DMS 273 treated with DMSO at 0.1 percent for 48 hours (cell line): Measurements from ENCODE around the gene MIA.
"Not testable (repeated sequence)": the region's sequence is repeated elsewhere in the genome, so short reads cannot be mapped to it uniquely, and the experiment has no call there.

ENCODE experiments used
- DNase-seq: peaks from one replicate; lab custom pipeline; 2025; lab: John Stamatoyannopoulos, UW

The MIA gene

DNA sequence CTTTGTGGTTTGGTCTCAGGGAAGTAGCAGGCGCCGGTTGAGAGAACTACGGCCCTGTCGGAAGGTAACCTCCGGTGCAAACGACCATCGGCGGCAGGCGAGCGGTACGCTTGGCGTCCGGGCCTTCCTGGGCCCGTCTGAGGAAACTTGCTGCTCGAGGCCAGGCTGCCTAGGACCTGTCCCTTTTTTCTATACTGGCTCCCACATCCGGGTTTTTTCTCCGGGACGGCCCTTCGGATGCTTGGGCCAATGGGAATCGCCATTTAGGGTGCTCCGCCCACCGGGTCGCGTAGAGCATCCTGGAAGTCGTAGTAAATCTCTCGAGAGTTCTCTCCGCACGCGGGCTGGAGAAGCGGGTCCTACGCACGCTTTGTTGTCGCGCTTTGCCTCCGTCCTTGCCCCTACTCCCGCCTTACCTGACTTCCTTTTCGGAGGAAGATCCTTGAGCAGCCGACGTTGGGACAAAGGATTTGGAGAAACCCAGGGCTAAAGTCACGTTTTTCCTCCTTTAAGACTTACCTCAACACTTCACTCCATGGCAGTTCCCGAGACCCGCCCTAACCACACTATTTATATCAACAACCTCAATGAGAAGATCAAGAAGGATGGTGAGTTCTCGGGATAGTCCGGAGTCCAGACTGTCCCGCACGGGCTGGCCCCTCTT, 24.3 kb upstream of the MIA start, which contains the start of gene SNRPA:
Gene SNRPA, plus strand, starts transcription at position 330 of the 664 bp plus-strand sequence. Its CDS starts 206 bp downstream, at position 536.
- peak; percentile 95 for DNase-seq

GRCh38 chr19:40752257-40752781, 23.0 kb upstream of the MIA start:
- no peak for DNase-seq

DNA sequence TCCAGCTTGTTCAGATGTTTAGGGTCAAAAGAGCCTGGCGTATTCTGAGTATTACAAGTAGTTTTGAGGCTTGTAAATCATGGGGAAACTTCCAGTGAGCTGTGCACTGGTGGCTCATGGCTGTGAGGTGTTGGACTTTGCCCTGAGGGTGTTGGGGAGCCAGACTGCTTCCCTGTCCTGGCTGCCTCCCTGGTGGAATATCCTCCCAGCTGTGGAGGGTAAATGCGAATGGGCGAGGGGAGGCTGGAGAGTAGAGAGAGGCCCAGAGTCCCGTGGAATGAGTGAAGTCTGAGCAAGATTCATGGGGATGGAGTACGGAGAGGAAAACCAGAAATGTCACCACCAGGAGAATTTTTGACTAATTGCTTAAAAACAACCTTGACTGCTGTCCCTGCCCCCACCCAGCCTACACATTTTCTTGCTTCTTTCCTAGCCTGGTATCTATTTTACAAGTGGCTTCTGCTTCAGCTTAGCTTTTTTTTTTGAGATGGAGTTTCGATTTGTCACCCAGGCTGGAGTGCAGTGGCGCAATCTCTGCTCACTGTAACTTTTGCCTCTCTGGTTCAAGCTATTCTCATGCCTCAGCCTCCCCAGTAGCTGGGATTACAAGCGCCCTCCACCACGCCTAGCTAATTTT, 20.6 kb upstream of the MIA start:
- DNase-seq, result no peak

GRCh38 chr19:40755248-40755624, 20.1 kb upstream of the MIA start:
- no peak for DNase-seq

DNA sequence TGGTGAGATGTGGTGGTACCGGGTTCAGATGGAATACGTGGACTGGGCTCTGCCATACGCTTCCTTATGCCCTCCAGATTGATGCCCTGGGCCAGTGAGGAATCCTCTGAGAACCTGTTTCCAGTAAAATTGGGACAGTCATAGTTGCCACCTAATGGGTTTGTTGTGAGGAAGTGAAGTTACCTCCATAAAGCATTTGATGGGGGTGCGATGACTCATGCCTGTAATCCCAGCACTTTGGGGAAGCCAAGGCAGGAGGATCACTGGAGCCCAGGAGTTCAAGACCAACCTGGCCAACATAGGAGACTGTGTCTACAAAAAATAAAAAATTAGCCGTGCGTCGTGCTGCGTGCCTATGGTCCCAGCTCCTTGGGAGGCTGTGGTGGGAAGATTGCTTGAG, 19.5 kb upstream of the MIA start:
- no peak for DNase-seq

GRCh38 chr19:40756502-40757110, 18.7 kb upstream of the MIA start:
- no peak for DNase-seq

- DNase-seq, result no peak
These were observed 16.8 kb upstream of the MIA start for GRCh38 chr19:40758491-40758890.

GRCh38 chr19:40759352-40759751, 16.0 kb upstream of the MIA start:
- DNase-seq, result no peak

- DNase-seq, result no peak
These were observed 12.4 kb upstream of the MIA start for GRCh38 chr19:40762754-40763470.

- DNase-seq, result no peak
These were observed 11.8 kb upstream of the MIA start for GRCh38 chr19:40763526-40763925.

DNA sequence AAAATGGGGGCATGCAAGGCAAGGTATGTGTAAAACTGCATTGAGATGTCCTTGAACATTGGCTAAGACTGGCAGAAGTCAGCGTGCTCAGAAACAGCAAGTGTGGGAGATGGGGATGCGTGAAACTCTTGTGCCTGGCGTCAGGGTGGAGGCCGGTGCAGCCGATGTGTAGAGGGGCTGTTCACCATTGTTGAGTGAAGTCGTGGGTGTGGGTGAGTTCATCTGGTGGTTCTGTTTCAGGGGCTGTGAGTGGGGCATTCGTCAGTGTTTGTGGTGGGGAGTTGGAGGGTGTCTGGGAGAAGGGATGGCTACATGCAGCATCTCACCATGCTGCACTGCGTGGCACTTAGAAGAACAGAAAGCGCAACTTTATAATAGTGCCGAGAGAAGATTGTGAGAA, 11.4 kb upstream of the MIA start:
- no peak for DNase-seq

- not testable (repeated sequence) for DNase-seq
These were observed 8.9 kb upstream of the MIA start for GRCh38 chr19:40766385-40766784.

- no peak for DNase-seq
These were observed 6.5 kb upstream of the MIA start for GRCh38 chr19:40768869-40769268.

GRCh38 chr19:40771101-40771862, 4.0 kb upstream of the MIA start:
- not testable (repeated sequence) for DNase-seq

GRCh38 chr19:40775632-40776022, 306 bp downstream of the MIA start:
- DNase-seq, result no peak

GRCh38 chr19:40776364-40776763, 1.0 kb downstream of the MIA start:
- no peak for DNase-seq

- peak; percentile 84 for DNase-seq
These were observed 1.8 kb downstream of the MIA start for GRCh38 chr19:40776932-40777644.

- no peak for DNase-seq
These were observed 2.3 kb downstream of the MIA start for GRCh38 chr19:40777645-40777936.

DNA sequence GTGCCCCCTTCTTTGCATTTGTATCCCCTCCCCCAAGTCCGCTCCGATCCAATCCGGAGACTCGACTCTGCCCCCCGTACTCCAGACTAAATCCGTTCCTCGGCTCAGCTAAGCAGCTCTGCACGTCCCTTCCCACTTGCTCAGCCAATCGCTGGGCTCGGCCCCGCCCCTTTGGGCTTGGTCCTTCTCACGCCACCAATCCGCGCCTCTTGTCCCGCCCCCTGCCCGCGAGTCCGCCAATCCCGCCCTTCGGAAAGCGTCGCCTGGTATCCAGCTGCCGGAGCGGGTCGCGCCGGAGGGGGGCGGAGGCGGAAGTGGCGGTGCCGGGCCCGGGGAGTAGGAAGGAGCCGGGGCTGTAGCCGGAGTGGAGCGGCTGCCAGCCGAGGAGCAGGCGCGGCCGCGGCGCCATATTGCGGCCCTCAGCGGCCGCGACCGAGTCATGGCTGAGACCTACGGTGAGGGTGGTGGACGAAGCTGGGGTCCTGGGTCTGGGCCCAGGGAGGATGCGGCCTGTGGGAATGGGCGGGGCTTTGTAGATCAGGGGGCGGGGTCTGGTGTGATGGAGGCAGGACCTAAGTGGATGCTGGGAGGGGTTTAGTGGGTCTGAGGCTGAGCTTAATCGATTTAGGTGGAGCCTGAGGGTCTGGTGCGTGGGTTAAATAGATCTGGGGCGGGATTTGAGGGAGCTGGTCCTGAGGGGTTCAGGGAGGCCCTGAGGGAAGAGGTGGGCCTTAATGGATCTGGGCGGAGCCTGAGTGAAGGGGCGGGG, 2.8 kb downstream of the MIA start, which contains the start of gene RAB4B:
Gene RAB4B, plus strand, starts transcription at position 311 of the 769 bp plus-strand sequence. Its CDS starts 129 bp downstream, at position 440.
- DNase-seq, result peak; percentile 99

DNA sequence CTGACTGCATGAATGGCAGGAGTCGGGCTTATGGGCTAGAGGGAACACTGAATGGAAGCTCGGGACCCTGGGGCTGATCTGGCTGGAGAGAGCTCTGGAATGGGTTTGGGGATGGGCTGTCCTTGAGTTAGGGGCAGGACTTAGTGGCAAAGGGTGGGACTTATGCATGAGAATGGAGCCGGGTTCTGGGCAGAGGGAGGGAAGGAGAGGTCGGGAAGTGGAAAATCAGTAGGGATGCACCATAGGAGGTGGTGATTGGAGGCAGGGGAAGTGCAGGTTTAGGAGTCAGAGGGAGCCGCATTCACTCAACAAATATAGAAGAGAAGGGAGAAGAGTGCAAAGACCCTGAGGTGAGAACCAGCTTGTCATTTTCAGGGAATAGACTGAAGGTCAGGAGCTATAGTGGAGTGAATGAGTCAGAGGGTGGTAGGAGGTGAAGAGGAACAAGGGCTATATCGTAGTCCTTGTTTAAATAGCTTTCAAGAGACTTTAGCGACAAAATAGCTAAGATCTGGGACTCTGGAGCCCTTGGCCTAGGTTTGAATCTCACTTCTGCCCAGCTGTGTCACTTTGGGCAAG, 3.5 kb downstream of the MIA start:
- no peak for DNase-seq
